CD4-positive, alpha-beta T cell treated with Interleukin-6 at 100 ng/mL for 8 hours (primary cell): ENCODE results near the gene C10orf53.
"Not testable (repeated sequence)": the region's sequence is repeated elsewhere in the genome, so short reads cannot be mapped to it uniquely, and the experiment has no call there.

Source experiments
- DNase-seq: peaks from one replicate; pipeline ENCODE4 v3.0.0-alpha.2; 2020; ENCODE audit warnings: mixed read lengths, low spot score

The C10orf53 gene

GRCh38 chr10:49652421-49653272 is 26.8 kb upstream of the C10orf53 start:
- DNase-seq = no peak

- DNase-seq = no peak
Measured at GRCh38 chr10:49653273-49653929, 26.1 kb upstream of the C10orf53 start.

GRCh38 chr10:49654036-49654693 is 25.3 kb upstream of the C10orf53 start:
- no peak for DNase-seq

- DNase-seq = no peak
Measured at GRCh38 chr10:49655099-49655498, 24.4 kb upstream of the C10orf53 start.

GRCh38 chr10:49656845-49657493 is 22.5 kb upstream of the C10orf53 start:
- no peak for DNase-seq

GRCh38 chr10:49657606-49658005 is 21.8 kb upstream of the C10orf53 start:
- DNase-seq = no peak

GRCh38 chr10:49661140-49661856 is 18.2 kb upstream of the C10orf53 start:
- DNase-seq = no peak

- DNase-seq = no peak
Measured at GRCh38 chr10:49662169-49662830, 17.2 kb upstream of the C10orf53 start.

- no peak for DNase-seq
Measured at GRCh38 chr10:49663596-49663995, 15.9 kb upstream of the C10orf53 start.

GRCh38 chr10:49664006-49664841 is 15.2 kb upstream of the C10orf53 start:
- no peak for DNase-seq

GRCh38 chr10:49664842-49665355 is 14.6 kb upstream of the C10orf53 start:
- DNase-seq = no peak

GRCh38 chr10:49666054-49666615 is 13.3 kb upstream of the C10orf53 start:
- DNase-seq = no peak

GRCh38 chr10:49666685-49667084 is 12.8 kb upstream of the C10orf53 start:
- no peak for DNase-seq

- no peak for DNase-seq
Measured at GRCh38 chr10:49667991-49668390, 11.5 kb upstream of the C10orf53 start.

- no peak for DNase-seq
Measured at GRCh38 chr10:49668684-49669083, 10.8 kb upstream of the C10orf53 start.

- no peak for DNase-seq
Measured at GRCh38 chr10:49678827-49679479, 498 bp upstream of the C10orf53 start.

GRCh38 chr10:49682449-49682848 is 3.0 kb downstream of the C10orf53 start:
- not testable (repeated sequence) for DNase-seq

- DNase-seq = no peak
Measured at GRCh38 chr10:49682879-49683278, 3.4 kb downstream of the C10orf53 start.

- DNase-seq = no peak
Measured at GRCh38 chr10:49686651-49687050, 7.2 kb downstream of the C10orf53 start.
